SK-N-DZ (cell line): ENCODE results near the gene TENM3.
"Not testable (repeated sequence)": the region's sequence is repeated elsewhere in the genome, so short reads cannot be mapped to it uniquely, and the experiment has no call there.

Experiments
- DNase-seq: peaks from one replicate; pipeline ENCODE4 v3.0.0-alpha.2; 2015; ENCODE audit warnings: low spot score

The TENM3 gene

DNA sequence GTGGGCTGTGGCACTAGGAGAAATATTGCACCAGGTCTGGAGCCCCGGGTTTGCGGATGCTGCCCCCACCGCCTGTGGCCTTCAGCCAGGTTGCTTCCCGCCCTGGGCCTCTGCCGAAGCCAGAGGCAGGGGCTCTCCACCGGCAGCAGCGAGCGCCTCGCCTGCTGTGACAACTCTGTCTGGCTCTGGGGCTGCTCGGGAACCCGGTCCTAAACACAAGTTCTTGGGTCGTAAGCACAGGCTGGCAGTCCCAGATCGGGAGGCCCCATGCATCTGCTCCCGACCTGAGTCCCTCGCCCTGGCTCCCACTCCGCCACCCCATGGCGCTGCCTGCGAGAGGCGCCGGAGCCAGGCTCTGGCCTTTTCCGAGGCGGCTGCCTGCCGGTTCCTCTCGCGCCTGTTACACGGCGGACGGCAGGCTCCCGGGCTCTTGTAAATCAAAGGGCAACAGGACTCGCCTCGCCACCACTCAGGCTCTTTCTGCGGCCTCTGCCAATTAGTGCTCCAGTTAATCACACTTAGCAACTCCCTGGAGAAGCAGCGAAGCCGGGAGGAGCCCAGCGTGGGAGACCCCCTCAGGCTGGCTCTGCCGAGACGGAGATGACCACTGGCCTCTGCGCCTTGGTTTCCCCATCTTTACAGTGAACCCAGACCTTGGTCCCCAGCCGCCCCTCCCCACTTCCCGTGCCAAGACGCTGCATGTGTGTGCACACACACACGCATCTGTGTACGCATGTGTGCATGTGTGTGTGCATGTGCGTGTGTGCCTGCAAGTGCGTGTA, 564.8 kb downstream of the TENM3 start:
- DNase-seq, result peak; percentile 50

DNA sequence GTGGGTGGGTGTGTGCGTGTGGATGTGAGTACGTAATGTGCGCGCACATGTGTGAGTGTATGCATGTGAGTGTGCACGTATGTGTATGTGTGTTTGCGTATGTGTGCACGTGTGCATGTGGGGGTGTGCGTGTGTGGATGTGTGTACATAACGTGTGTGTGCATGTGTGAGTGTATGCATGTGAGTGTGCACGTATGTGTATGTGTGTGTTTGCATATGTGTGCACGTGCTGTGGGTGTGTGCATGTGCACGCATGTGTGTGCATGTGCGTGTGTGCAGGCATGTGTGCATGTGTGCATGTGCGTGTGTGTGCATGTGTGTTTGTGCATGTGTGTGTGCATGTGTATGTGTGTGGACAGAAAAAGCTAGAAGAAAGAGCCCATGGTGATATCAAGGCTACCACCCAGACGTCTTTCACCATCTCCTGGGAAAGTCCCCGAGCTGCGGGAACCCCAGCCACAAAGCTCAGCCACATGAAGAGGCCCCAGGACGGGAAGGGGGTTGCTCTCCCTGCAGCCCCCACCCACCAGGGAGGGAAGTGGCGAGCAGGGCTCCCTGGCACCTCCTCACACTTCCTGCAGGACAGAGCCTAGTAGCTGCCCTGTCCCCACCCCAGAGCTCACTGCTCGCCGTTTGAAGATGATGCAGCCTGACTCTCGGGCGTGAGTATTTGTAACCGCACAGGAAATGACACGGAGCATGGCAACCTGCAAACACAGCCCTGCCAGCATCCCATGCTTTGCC, 565.6 kb downstream of the TENM3 start:
- DNase-seq, result no peak

DNA sequence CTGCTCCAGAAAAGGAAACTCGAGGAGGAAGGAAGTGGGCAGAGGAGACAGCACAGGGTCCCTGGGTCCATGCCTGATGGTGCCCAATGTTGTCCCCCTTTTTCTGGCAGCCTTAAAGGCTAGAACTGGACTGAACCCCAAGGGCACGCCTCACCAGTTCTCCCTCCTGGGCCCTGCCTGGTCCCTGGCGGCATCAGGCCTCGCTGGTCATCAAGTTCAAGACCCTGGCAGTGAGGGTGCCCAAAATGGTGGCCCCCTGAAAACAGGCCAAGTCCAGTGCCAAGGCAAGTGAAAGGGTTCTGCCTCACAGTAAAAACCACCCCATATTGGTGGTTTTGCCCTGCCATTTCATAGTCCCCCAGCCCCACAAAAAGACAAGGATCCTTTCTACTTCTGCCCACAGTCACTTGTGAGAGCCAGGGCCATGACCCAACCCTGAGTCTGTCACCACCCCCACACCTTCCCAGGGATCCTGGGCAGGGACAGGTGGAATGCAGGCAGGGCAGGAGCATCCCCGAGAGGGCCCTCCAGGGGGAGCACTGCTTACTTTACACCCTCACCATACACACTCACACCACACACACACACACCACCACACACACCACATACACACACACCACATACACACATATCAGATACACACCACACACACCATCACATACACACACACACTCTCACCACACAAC, 566.4 kb downstream of the TENM3 start:
- DNase-seq, result no peak

DNA sequence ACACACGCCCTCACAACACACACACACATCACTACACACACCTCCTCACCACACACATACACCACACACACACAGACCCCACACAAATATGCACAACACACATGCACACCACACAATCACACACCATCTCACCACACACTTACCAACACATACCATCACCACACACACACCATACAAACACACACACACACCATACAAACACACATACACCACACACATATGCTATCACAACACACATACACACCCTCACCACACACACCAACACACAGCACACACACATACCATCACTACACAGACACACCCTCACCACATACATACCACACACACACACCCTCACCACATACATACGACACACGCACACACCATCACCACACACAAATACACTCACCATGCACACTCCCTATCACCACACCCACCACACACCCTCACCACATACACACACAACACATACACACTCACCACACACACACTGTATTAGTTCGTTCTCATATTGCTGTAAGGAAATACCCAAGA, 567.0 kb downstream of the TENM3 start:
- DNase-seq, result no peak

DNA sequence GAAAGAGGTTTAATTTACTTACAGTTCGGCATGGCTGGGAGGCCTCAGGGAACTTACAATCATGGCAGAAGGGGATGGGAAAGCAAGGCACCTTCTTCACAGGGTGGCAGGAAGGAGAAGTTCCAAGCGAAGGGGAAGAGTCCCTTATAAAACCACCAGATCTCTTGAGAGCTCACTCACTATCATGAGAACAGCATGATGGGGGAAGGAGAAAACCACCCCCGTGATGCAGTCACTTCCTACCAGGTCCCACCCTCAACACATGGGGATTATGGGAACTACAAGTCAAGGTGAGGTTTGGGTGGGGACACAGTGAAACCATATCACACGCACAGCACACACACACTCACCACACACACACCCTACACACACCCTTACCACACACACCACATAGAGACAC, 569.7 kb downstream of the TENM3 start:
- no peak for DNase-seq

DNA sequence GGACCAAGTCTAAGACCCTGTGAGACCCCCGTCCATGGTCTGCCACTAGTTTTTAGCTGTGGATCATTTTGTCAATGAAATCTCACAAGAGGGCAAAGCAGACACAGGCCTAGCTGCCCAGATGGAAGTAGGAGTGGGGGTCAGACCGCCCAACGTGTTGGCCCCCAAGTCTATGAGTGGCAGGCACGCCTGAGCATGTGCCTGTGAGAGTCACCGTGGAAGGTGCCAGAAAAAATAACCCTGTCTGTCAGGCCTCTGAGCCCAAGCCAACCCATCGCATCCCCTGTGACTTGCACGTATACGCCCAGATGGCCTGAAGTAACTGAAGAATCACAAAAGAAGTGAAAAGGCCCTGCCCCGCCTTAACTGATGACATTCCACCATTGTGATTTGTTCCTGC, 570.9 kb downstream of the TENM3 start:
- not testable (repeated sequence) for DNase-seq

DNA sequence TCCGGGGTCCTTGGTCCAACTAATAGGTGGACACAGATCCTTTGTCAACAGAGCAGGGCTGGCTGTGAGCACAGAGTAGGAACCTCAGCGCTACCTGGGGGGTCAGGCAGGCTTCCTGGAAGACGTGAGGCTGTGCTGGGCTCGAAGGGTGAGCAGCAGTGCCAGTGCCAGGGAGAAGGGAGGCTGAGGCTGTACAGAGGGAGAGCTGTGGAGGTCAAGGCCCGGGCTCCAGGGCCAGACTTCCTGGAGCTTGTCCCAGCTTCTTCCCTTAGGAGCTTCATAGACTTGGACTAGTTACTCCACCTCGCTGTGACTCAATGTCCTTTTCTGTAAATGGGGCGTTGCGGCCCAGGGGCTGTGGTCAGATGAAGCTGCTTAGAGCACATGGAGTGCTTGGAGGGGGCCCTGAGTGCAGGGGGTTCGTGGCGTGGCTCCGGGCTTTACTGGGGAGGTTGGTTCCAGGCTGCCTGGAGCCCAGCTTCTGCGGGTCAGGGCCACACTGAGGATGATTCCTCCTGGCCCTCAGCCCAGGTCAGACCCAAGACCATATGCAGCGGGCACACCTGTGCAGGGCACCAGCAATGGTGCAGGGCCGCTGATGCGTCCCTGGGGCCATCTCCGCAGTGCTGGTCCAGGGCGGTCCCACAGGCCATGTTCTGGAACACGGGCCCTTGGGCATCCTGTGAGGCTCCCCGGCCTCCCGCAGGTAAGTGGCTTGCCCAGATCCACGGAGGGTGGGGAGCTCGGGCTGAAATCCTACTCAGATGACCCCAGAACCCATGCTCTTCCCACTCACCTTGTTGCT, 575.9 kb downstream of the TENM3 start:
- no peak for DNase-seq

DNA sequence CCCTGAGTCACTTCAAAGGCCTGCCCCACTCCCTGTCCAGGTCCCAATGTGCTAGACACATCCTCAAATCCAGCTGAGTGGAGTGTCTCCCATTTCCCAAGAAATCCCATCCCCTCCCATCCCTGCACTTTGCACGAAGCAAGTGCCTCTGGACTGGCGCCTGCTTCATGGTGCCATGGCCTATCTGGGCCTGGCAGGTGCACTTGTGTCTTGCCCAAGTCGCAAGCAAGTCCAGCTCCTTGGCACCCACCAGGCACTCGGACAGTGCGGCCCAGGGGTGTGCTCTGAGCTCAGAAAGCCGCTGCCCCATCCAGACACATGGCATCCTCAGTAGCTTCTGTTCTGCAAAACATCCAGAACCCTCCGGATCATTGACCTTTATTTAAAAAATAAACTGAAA, 576.5 kb downstream of the TENM3 start:
- DNase-seq, result no peak

DNA sequence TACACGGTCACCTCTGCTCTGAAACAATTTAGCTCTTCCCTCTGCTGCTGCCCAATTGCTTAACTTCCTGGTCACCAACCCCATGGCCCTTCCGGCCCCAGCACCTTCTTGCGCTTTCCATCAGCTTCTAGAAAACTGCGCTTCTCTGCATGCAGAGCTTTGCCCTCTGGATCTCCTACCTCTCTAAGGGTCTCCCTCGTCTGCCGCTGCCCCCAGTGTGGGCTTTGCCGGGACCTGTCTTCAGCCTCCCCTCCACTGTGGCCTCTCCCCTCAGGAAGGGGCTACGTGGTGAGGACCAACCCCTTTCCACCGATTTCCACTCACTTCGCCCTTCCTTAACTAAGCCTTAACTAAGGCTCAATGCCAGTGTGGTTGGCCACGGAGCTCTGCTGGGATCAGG, 579.4 kb downstream of the TENM3 start:
- no peak for DNase-seq

DNA sequence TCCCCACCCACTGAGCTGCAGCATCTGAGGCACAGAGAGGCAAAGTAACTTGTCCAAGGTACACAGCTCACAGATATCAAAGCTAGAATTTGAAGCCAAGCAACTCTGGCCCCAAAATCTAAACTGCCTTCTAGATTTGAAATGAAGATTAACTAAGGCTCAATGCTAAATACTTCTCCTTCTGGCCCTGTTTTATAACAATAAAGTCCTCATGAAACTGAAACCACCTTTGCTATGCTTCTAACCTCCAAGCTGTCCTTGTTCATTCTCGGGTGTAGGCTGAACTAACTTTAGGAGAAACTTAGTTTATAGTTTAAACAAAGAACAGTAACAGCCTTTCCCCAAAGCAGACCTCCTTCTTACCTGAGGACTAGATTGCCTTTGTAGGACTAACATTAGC, 580.4 kb downstream of the TENM3 start:
- no peak for DNase-seq

DNA sequence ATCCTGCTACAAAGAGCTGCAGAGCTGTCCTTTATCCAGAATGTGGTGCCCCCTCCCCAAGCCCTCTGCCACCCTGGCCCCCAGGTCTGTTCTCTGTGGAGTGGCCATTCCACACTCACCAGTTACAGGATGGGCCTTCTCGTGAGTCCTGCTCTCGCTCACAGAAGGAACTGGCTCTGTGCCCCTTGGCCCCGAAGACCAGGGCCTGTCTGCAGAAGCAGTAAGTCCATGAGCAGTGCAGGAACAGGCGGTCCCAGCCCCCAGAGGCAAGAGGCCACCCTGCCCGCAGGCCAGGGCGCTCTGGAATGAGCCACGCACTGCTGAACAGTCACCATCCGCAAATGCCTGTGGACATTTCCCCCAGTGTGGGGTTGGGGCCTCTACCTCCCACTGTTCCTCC, 581.8 kb downstream of the TENM3 start:
- DNase-seq, result no peak

DNA sequence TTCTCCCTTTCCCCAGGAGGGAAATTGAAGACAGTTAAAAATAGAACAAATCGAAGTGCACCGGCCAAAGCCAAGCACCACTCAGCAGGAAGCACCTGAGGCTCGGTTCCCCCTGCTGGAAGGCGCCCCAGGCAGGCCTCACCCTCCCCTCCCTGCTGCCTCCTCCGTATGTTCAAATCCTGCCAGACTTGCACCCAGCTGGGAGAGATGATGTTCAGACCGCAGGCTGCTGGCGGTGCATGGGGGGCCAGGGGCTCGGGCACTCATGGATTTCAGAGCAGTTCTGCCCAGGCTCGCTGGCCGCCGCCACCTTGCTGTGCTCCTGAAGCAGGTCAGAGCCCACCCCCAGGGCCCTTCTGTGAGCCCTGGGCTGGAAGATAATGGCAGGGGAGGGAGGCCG, 582.6 kb downstream of the TENM3 start:
- DNase-seq, result no peak

DNA sequence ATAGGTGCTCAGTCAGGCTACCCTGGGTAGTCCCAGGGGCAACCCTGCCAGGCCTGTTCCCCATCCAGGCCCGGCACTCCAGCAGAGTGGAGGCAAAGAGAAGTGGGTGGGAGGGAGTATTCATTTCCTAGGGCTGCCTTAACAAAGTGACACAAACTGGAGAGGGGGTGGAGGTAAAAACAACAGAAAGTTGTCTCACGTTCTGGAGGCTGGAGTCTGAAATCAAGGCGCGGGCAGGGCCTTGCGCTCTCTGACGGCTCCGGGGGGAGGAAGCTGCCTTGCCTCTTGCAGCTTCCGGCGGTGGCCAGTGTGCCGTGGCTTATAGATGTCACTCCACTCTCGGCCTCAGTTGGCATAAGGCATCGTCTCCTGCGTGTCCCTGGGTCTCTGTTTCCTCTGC, 583.2 kb downstream of the TENM3 start:
- DNase-seq, result no peak

DNA sequence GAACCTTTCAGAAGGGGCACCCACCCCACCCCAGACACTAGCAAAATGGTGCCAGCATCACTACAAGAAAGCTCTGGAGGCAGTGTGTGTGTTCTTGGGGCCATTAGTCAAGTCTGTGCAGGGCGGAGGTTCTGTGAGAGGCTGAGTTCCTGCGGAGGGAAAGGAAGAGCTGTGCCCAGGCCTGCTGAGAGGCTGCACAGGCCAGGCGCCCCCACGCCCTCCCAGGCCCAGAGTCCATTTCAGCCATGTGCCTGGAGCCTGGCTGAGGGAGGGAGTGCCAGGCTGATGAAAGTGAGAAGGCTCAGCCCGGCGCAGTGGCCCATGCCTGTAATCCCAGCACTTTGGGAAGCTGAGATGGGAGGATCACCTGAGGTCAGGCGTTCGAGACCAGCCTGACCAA, 584.0 kb downstream of the TENM3 start:
- no peak for DNase-seq

DNA sequence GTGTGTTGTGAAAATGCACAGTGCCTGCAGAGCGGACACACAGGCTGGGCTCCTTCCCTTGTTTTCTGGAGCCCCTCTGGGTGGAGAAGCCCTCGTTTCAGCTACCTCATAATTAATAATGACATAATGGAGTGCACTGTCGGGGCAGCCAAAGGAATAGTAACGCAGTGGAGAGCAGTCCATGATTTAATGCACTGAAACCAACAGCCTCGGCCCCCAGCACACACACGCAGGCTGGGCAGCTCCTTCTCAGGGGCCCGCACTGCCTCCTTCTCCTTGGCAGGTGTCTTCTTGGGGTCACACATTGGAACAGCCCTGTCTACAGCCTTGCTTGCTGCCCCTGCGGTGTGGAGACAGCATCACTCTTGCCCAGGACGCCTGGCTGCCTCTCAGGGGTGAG, 584.8 kb downstream of the TENM3 start:
- no peak for DNase-seq

DNA sequence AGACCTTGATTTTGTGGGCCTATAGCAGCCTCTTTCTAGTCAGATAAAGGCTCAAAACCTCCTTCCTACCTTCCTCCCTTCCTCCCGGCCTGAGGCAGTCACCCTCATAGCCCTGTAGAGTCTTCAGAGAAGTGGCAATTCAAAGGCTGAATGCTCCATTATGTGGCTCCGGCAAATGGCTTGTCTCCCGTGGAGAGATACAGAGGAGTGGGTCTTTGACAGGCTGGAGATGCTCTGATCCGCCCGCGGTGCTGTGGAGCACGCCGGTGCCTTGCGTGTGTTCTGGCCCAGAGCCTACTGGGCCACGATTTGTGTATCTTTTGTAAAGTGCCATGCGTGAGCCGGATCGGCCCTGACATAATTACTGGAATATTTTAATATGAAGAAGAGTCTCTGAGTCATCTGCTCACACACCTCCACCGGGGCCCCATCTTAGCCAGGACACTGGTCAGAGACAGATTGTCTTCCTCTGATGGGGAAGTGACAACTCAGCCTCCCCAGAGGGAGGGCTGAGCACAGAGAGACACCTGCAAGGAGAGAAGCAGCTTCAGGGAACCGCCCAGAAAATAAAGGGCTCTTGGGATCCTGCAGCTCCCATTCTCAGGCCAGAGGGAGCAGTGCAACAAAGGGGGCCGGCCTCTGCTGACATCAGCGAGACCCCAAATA, 585.3 kb downstream of the TENM3 start:
- no peak for DNase-seq

DNA sequence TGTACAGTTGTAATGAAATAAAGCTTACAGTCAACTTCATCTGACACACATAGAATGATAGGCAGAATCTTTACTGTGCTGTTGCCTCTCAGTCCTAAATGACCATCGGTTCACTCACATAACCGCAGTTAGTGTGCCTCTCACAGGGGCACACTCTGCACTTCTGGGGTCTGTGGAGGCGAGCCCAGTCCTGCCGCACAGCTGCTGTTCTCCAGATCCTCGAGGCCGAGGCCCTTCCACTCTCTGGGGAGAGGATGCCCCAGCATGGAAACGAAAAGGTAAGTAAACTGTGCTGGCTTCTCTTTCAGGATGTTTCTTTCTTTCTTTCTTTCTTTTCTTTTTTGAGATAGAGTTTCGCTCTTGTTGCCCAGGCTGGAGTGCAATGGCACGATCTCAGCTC, 586.0 kb downstream of the TENM3 start:
- no peak for DNase-seq

DNA sequence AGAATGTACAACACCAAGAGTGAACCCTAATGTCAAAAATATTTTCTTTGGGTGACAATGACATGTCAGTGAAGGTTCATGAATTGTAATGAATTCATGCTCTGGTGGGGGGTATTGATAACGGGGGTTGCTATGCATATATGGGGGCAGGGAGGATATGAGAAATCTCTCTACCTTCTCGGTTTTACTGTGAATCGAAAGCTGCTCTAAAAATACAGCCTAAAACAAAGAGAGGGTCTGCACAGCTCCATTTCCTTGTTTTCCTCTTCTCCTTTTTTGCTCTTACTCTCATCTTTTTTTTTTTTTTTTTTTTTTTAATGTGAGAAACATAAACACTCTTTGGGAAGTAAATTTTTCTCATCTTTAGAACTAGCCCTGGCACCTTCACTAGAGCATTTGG, 588.2 kb downstream of the TENM3 start:
- DNase-seq, result no peak

DNA sequence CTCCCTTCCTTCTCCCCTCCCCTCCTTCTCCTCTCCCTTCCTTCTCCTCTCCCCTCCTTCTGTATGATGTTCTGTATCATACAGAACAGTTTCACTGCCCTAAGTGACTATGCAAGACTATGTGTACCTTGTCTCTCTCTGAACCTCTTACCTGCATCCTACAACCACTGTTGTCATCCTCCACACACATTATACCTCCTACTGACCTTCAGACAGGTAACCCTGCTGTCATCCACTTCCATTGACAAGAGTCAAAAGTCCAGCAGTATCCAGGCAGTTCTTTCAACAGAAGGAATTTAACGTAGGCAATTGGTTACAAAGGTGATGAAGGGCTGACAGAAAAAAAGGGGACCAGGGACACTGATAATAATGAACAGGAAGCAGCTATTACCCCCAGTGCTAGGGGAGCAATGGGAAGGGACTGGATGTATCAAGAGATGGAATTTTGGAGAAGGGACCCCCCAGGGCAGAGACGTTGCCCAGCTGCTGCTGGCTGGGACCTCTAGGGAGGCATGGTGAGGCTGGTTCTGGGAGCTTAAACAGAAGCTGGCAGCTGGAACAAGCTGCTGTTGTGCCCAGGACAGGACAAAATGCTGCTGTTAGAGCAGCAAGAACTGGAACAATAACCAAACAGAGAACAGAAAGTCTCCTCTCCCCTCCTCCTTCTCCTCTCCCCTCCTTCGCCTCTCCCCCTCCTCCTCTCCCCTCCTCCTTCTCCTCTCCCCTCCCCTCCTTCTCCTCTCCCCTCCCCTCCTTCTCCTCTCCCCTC, 589.3 kb downstream of the TENM3 start:
- no peak for DNase-seq

DNA sequence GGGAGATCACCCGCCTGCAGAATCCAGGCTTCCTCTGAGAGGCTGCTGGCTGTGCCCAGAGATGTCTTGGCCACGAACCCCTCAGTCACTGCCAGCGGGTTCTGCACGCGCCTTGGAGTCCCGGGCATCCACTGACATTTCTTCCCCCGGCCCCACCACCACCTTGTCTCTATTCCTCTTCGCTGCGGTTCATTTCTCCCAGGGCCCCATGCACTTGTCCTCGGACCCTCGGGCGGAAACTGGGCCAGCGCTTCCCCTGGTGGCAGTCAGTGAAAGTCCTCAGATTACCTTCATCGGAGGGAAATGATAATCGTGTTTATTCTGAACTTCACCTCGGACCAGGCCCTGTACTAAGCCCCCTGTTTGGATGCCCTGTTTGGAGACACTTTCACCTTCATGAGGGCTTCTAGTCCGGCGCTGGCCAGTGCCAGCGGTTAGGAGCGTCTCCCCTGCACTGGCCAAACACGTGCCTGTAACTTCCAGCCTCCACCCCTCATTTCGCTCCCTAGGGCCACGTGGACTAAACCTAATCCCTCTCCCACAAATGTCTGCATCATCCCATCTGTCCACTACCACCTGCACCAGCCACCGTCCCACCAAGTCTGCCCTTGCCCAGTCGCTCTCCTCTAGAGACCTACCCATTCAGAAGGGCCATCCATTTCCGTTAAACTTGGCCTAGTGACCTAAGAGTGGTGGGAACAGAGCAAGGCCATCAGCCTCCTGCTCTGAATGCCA, 592.0 kb downstream of the TENM3 start:
- no peak for DNase-seq
